Neural cell (in vitro differentiated cells): Measurements from ENCODE around the gene NTRK2. TPM values are rescaled to one million over a fixed set of nuclear protein-coding genes. Genes with fewer than 3 reads are reported as not detected.

Experiments used
- H2AFZ ChIP-seq: fragments of 200-600, 300-800 bp; sonication (generic), shearing (Covaris generic); 2 replicates; pipeline ENCODE4 v1.6.0; 2014; ENCODE audit warnings: low read depth, mild to moderate bottlenecking, antibody characterized with exemption, low read length, moderate library complexity
- H3F3A ChIP-seq: fragments of 200-600 bp; shearing (Covaris generic); 2 replicates; pipeline ENCODE4 v1.6.1; 2016; ENCODE audit warnings: mild to moderate bottlenecking, moderate library complexity, mixed read lengths, antibody characterized with exemption, low read length; ENCODE audit not compliant: insufficient read depth, poor library complexity, severe bottlenecking
- H3K27ac ChIP-seq: fragments of 200-600, 300-800 bp; sonication (generic), shearing (Covaris generic); 2 replicates; pipeline ENCODE4 v1.5.1; 2014; ENCODE audit warnings: mild to moderate bottlenecking, low read length, moderate library complexity
- H3K27me3 ChIP-seq: fragments of 300-800, 200-600 bp; sonication (generic), shearing (Covaris generic); 2 replicates; pipeline ENCODE4 v1.6.0; 2014; ENCODE audit warnings: mild to moderate bottlenecking, low read depth, low read length, moderate library complexity; ENCODE audit not compliant: insufficient read depth
- H3K36me3 ChIP-seq: fragments of 300-800, 200-600 bp; sonication (generic), shearing (Covaris generic); 2 replicates; pipeline ENCODE4 v1.5.1; 2014; ENCODE audit warnings: mild to moderate bottlenecking, antibody characterized with exemption, low read length, moderate library complexity; ENCODE audit not compliant: insufficient read depth
- H3K4me2 ChIP-seq: fragments of 300-800, 200-600 bp; sonication (generic), shearing (Covaris generic); 2 replicates; pipeline ENCODE4 v1.6.0; 2014; ENCODE audit warnings: mild to moderate bottlenecking, low read length
- H3K4me3 ChIP-seq: fragments of 300-800, 200-600 bp; sonication (generic), shearing (Covaris generic); 2 replicates; pipeline ENCODE4 v1.5.1; 2014; ENCODE audit warnings: mild to moderate bottlenecking, low read length, moderate library complexity
- H3K79me2 ChIP-seq: fragments of 200-600 bp; shearing (Covaris generic); replicated peaks from 2 replicates; pipeline ENCODE4 v1.6.0; 2014; ENCODE audit warnings: mild to moderate bottlenecking, low read length, moderate library complexity; ENCODE audit not compliant: insufficient read depth
- H3K9ac ChIP-seq: fragments of 300-800, 200-600 bp; sonication (generic), shearing (Covaris generic); 2 replicates; pipeline ENCODE4 v1.6.1; 2016; ENCODE audit warnings: mild to moderate bottlenecking, low read length, mixed read lengths
- H3K9me2 ChIP-seq: fragments of 200-600 bp; shearing (Covaris generic); 2 replicates; pipeline ENCODE4 v1.6.1; 2016; ENCODE audit warnings: mild to moderate bottlenecking, low read length, mixed read lengths; ENCODE audit not compliant: insufficient read depth
- H3K9me3 ChIP-seq: fragments of 200-600, 300-800 bp; sonication (generic), shearing (Covaris generic); 2 replicates; pipeline ENCODE4 v1.6.1; 2016; ENCODE audit warnings: mild to moderate bottlenecking, mixed run types, low read length, moderate library complexity, mixed read lengths
- H4K20me1 ChIP-seq: fragments of 200-600 bp; shearing (Covaris generic); 2 replicates; pipeline ENCODE4 v1.6.1; 2016; ENCODE audit warnings: mild to moderate bottlenecking, mixed run types; ENCODE audit not compliant: insufficient read depth
- CTCF ChIP-seq: fragments of 450-650 bp; IDR thresholded peaks from 2 replicates; pipeline ENCODE4 v1.5.1; 2014; ENCODE audit warnings: antibody characterized with exemption, mild to moderate bottlenecking, moderate library complexity; ENCODE audit not compliant: poor library complexity, severe bottlenecking
- EP300 ChIP-seq: fragments of 450-650 bp; conservative IDR thresholded peaks from 2 replicates; pipeline ENCODE4 v1.6.1; 2014; ENCODE audit warnings: antibody characterized with exemption, mild to moderate bottlenecking, moderate library complexity; ENCODE audit not compliant: poor library complexity, severe bottlenecking
- EZH2 ChIP-seq: fragments of 200-600, 300-800 bp; shearing (Covaris generic), sonication (generic); IDR thresholded peaks from 2 replicates; pipeline ENCODE4 v1.6.1; 2014; ENCODE audit warnings: antibody characterized with exemption, low read length, borderline replicate concordance, mild to moderate bottlenecking; ENCODE audit not compliant: insufficient read depth, poor library complexity, severe bottlenecking
- MXI1 ChIP-seq: fragments of 450-650 bp; conservative IDR thresholded peaks from 2 replicates; pipeline ENCODE4 v1.6.1; 2014; ENCODE audit warnings: antibody characterized with exemption, mild to moderate bottlenecking; ENCODE audit not compliant: poor library complexity, severe bottlenecking
- POLR2AphosphoS5 ChIP-seq: IDR thresholded peaks from 2 replicates; pipeline ENCODE4 v1.6.1; 2012
- RAD21 ChIP-seq: fragments of 450-650 bp; conservative IDR thresholded peaks from 2 replicates; pipeline ENCODE4 v1.6.1; 2014; ENCODE audit warnings: antibody characterized with exemption, mild to moderate bottlenecking, moderate library complexity
- REST ChIP-seq: IDR thresholded peaks from 2 replicates; pipeline ENCODE4 v1.6.1; 2012; ENCODE audit warnings: borderline replicate concordance
- SMC3 ChIP-seq: fragments of 450-650 bp; conservative IDR thresholded peaks from 2 replicates; pipeline ENCODE4 v1.6.1; 2014; ENCODE audit warnings: antibody characterized with exemption, mild to moderate bottlenecking, moderate library complexity; ENCODE audit not compliant: poor library complexity
- TAF1 ChIP-seq: IDR thresholded peaks from 2 replicates; pipeline ENCODE4 v1.6.1; 2012; ENCODE audit warnings: low read depth
- polyA plus RNA-seq: library from polyadenylated mRNA; depleted of rRNA; stranded (reverse); fragments of >200 nt; gene quantifications from 2 replicates; pipeline ENCODE4 v1.2.3, GENCODE V29; 2014

Gene NTRK2
- polyA plus RNA-seq, 1 donor from 2014 or later, result 14.2 TPM

GRCh38 chr9:84860249-84861115 is 191.0 kb downstream of the NTRK2 start:
- H3F3A ChIP-seq, result peaks cover 3% of the 10 kb centered on the region
- H3K79me2 ChIP-seq, result no peaks in the 10 kb centered on the region
- H3K9ac ChIP-seq, result peak overlapping the region; percentile 31
- H3K27me3 ChIP-seq, result peaks cover 4% of the 10 kb centered on the region
- no peaks in the 10 kb centered on the region for H3K9me2 ChIP-seq
- no peaks in the 10 kb centered on the region for H4K20me1 ChIP-seq
- peak overlapping the region; percentile 53 for H3K4me2 ChIP-seq
- peak overlapping the region; percentile 46 for H3K4me3 ChIP-seq
- H3K36me3 ChIP-seq, result no peaks in the 10 kb centered on the region
- TF ChIP-seq MXI1, result no peak
- TF ChIP-seq EP300, result peak; percentile 79
- TF ChIP-seq CTCF, result no peak
- TF ChIP-seq SMC3, result no peak
- peak; percentile 20 for TF ChIP-seq REST
- no peak for TF ChIP-seq RAD21
- no peak for TF ChIP-seq TAF1
- TF ChIP-seq POLR2AphosphoS5, result peak; percentile 95
- no peak for TF ChIP-seq EZH2
- H2AFZ ChIP-seq, result no peak overlapping the region
- peak overlapping the region; percentile 56 for H3K27ac ChIP-seq
- H3K9me3 ChIP-seq, result no peaks in the 10 kb centered on the region

- TF ChIP-seq REST (no peak), EZH2 (no peak), MXI1 (no peak), CTCF (no peak), POLR2AphosphoS5 (no peak), SMC3 (no peak), EP300 (no peak), RAD21 (no peak), TAF1 (no peak)
- Histone ChIP-seq H3K9me3 (no peaks in the 10 kb centered on the region), H3K36me3 (no peaks in the 10 kb centered on the region), H3K4me2 (no peak overlapping the region), H3K27ac (no peak overlapping the region), H3K9ac (no peak overlapping the region), H3F3A (peaks cover 3% of the 10 kb centered on the region), H3K9me2 (no peaks in the 10 kb centered on the region), H2AFZ (no peak overlapping the region), H3K4me3 (peak overlapping the region; percentile 30), H4K20me1 (no peaks in the 10 kb centered on the region), H3K79me2 (no peaks in the 10 kb centered on the region), H3K27me3 (no peaks in the 10 kb centered on the region)
These were observed 191.9 kb downstream of the NTRK2 start for GRCh38 chr9:84861455-84861854.
